Measurements from ENCODE around the gene LRCOL1. TPM values are rescaled to one million over a fixed set of nuclear protein-coding genes. Genes with fewer than 3 reads are reported as not detected.

LRCOL1 gene
- total and polyA plus RNA-seq, 10 donors = 0.54 to 4.1 (median 1.4) TPM; not detected in 2

DNA sequence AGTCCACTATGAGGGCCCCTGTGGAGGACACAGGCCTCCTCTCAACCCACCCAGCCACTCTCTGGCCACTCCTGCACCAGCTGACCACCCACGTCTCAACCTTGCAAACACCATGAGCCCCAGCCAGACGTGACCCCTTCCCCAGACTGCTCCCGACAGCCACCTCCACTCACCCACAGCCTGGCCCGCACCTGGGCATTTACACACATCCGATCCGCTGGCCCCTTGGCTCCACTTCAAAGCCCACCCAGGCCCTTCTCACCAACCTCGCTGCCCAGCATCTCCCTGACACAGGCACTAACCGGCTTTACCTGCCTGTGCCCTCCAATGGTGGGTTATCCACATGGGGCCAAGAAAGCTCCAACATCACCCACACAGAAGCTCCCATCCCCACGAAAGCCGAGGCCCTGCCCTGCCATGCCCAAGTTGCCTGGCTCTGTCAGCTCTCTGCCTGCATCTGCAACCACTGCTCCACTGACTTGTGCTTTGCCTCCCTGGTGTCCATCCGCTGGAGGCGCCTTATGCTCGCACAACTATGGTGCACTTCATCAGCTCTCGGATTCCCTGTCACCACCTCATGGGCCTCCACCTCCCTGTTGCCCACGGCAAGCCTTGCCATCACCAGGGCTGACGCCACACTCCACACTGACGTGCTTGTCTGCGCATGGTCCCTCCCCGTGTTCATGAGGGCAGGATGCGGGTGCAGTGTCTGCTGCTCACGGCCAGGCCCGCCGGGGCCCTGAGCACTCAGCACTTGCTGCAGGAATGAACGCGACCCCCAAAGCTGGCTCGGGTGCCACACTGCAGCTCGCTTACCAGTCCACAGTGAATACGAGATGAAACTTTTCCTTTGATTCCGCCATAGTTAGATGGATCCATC, 24.9 kb upstream of the LRCOL1 start:
- Histone ChIP-seq H3K9me3 (no peaks in the 10 kb centered on the region), H3K27ac (no peak overlapping the region), H3K4me3 (no peak overlapping the region), H3K36me3 (peaks cover 2 to 100% (median 84%) of the 10 kb centered on the region in 6 donors), H3K27me3 (replicated peaks in 1 of 7) (no peaks in the 10 kb centered on the region), H3K4me1 (peaks cover 0 to 5% (median 0%) of the 10 kb centered on the region in 6 donors)
- peak; percentile 54 for DNase-seq
- TF ChIP-seq POLR2A (IDR thresholded peaks at IDR 0.05) = no peak
- TF ChIP-seq, protein P1, sequence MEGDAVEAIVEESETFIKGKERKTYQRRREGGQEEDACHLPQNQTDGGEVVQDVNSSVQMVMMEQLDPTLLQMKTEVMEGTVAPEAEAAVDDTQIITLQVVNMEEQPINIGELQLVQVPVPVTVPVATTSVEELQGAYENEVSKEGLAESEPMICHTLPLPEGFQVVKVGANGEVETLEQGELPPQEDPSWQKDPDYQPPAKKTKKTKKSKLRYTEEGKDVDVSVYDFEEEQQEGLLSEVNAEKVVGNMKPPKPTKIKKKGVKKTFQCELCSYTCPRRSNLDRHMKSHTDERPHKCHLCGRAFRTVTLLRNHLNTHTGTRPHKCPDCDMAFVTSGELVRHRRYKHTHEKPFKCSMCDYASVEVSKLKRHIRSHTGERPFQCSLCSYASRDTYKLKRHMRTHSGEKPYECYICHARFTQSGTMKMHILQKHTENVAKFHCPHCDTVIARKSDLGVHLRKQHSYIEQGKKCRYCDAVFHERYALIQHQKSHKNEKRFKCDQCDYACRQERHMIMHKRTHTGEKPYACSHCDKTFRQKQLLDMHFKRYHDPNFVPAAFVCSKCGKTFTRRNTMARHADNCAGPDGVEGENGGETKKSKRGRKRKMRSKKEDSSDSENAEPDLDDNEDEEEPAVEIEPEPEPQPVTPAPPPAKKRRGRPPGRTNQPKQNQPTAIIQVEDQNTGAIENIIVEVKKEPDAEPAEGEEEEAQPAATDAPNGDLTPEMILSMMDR (IDR thresholded peaks at IDR 0.05 in 8 of 11, conservative IDR thresholded peaks at IDR 0.05 in 3 of 11) = no peak
- no peak for TF ChIP-seq POLR2AphosphoS5 (IDR thresholded peaks at IDR 0.05)
- intact Hi-C loops (cut with DNase I; ENCODE audit: low total_unique reads) = no loop called here
- WGBS, 5 donors = 90 to 97% (median 94%) methylated on average over 29 of the region's 29 CpGs

DNA sequence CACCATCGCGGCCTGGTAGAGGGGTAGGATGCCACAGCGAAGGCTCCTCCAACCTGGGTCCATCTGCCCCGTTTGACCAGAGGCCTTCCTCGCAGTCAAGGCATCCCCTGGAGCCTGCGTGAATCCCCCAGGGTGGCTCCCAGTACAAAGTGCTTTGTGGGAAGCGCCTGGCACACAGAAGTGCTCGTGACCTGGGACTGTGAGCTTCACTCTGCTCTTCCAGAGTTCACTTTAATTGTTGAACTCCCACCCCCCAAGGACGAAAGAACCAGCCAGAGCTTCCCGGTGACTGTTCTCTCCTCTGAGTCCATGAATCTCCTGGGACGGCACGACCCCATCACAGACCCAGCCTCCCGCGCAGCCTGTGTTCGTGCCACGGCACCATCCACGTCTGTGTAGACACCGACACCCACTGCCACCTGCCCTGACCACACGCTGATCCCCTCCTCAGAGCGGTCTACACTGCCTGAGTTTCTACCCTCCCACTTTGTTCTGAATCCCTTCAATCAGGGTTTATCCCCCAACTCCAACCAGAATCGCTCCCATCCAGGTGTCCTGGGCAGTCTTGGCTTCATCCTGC, 24.1 kb upstream of the LRCOL1 start:
- no peaks in the 10 kb centered on the region for H3K9me3 ChIP-seq
- intact Hi-C loops (cut with DNase I; ENCODE audit: low total_unique reads) = no loop called here
- no peak overlapping the region for H3K27ac ChIP-seq
- peaks cover 0 to 5% (median 0%) of the 10 kb centered on the region in 6 donors for H3K4me1 ChIP-seq
- DNase-seq = peak; percentile 59
- H3K4me3 ChIP-seq = no peak overlapping the region
- TF ChIP-seq POLR2AphosphoS5 (IDR thresholded peaks at IDR 0.05) (no peak), POLR2A (IDR thresholded peaks at IDR 0.05) (no peak)
- TF ChIP-seq, protein P1 (IDR thresholded peaks at IDR 0.05 in 8 of 11, conservative IDR thresholded peaks at IDR 0.05 in 3 of 11) = no peak
- 96 to 98% (median 96%) methylated on average over 21 of the region's 21 CpGs for WGBS, 5 donors
- H3K36me3 ChIP-seq = peaks cover 2 to 100% (median 87%) of the 10 kb centered on the region in 6 donors
- no peaks in the 10 kb centered on the region for H3K27me3 ChIP-seq (replicated peaks in 1 of 7)

DNA sequence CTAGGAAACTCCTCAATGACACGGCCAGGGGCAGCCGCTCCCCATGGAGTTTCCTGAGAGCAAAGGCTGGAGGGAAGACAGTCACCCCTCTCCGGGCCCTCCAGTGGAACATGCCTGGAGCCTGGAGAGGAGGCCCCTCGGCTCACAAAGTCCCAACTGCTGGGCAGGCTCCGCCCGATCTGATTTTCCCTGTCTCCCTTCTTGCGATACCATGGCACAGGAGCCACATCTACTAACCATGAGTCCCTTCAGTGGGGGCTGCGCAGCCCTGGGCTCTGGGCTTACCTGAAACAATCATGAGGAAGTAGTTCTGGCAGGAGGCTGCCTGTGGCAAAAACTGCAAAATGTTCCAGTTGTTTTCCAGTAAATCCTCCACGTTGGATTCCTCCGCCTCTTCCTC, 23.5 kb upstream of the LRCOL1 start:
- Histone ChIP-seq H3K27me3 (replicated peaks in 1 of 7) (no peaks in the 10 kb centered on the region), H3K36me3 (peaks cover 2 to 100% (median 93%) of the 10 kb centered on the region in 6 donors), H3K9me3 (no peaks in the 10 kb centered on the region), H3K4me3 (no peak overlapping the region), H3K4me1 (peaks cover 0 to 4% (median 0%) of the 10 kb centered on the region in 6 donors), H3K27ac (peak overlapping the region in 1 of 8 donors; percentile 34)
- DNase-seq = peak; percentile 58
- TF ChIP-seq POLR2A (IDR thresholded peaks at IDR 0.05) (no peak), POLR2AphosphoS5 (IDR thresholded peaks at IDR 0.05) (no peak)
- TF ChIP-seq, protein P1 (IDR thresholded peaks at IDR 0.05 in 8 of 11, conservative IDR thresholded peaks at IDR 0.05 in 3 of 11) = no peak
- whole genome bisulfite sequencing, 5 donors = 88 to 91% (median 91%) methylated on average over 10 of the region's 10 CpGs
- intact Hi-C loops (cut with DNase I; ENCODE audit: low total_unique reads) = no loop called here

DNA sequence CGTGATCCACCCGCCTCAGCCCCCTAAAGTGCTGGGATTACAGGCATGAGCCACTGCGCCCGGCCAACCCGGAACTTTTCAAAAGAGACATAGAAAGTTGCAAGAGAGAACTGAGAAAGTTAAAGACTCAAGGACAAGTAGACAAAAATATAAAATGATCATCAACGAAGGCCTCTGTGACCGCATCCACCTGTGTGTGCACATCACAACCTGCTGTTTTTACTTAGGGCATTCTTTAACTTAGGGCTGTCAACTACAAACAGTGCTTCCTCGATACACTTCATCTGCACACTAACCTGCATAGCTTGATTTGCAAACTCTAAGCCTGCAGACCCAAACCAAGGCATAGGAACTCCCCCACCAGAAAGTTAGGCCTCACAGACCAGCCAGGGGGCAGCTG, 23.0 kb upstream of the LRCOL1 start:
- Histone ChIP-seq H3K4me1 (no peaks in the 10 kb centered on the region), H3K9me3 (no peaks in the 10 kb centered on the region), H3K27ac (peak overlapping the region in 1 of 8 donors; percentile 34), H3K36me3 (peaks cover 2 to 100% (median 93%) of the 10 kb centered on the region in 6 donors), H3K27me3 (replicated peaks in 1 of 7) (no peaks in the 10 kb centered on the region), H3K4me3 (no peak overlapping the region)
- TF ChIP-seq, protein P1 (IDR thresholded peaks at IDR 0.05 in 8 of 11, conservative IDR thresholded peaks at IDR 0.05 in 3 of 11) = no peak
- no peak for TF ChIP-seq POLR2AphosphoS5 (IDR thresholded peaks at IDR 0.05)
- TF ChIP-seq POLR2A (IDR thresholded peaks at IDR 0.05) = no peak
- DNase-seq = peak; percentile 6
- WGBS, 5 donors = 87 to 93% (median 90%) methylated on average over 8 of the region's 8 CpGs
- intact Hi-C loops (cut with DNase I; ENCODE audit: low total_unique reads) = no loop called here

All from spleen (tissue), 11 donors.